H9 (cell line): ENCODE data around the gene LIMA1. TPM values are rescaled to one million over a fixed set of nuclear protein-coding genes. Genes with fewer than 3 reads are reported as not detected.

ENCODE experiments used
- DNase-seq: peaks from one replicate; pipeline ENCODE4 v3.0.0-alpha.2; 2017
- H2AFZ ChIP-seq: one replicate; pipeline ENCODE4 v1.6.1; 2013; ENCODE audit warnings: mild to moderate bottlenecking, low read length, control low read depth, moderate library complexity
- H2AK5ac ChIP-seq: 2 replicates; pipeline ENCODE4 v1.6.1; 2013; ENCODE audit warnings: low read length, control low read depth, mixed read lengths; ENCODE audit not compliant: insufficient read length
- H2BK120ac ChIP-seq: one replicate; pipeline ENCODE4 v1.6.1; 2013; ENCODE audit warnings: low read depth, mild to moderate bottlenecking, low read length, control low read depth, inconsistent platforms; ENCODE audit not compliant: poor library complexity, severe bottlenecking
- H2BK12ac ChIP-seq: 2 replicates; pipeline ENCODE4 v1.6.1; 2013; ENCODE audit warnings: low read length, control low read depth, mixed read lengths, low read depth; ENCODE audit not compliant: insufficient read length
- H2BK15ac ChIP-seq: 2 replicates; pipeline ENCODE4 v1.6.1; 2013; ENCODE audit warnings: low read depth, low read length, control low read depth
- H2BK20ac ChIP-seq: one replicate; pipeline ENCODE4 v1.6.1; 2013; ENCODE audit warnings: low read depth, mild to moderate bottlenecking, low read length, control low read depth, inconsistent platforms; ENCODE audit not compliant: poor library complexity, severe bottlenecking
- H2BK5ac ChIP-seq: 2 replicates; pipeline ENCODE4 v1.6.1; 2013; ENCODE audit warnings: low read length, control low read depth, mixed read lengths; ENCODE audit not compliant: insufficient read length
- H3K14ac ChIP-seq: 2 replicates; pipeline ENCODE4 v1.6.1; 2013; ENCODE audit warnings: low read length, control low read depth; ENCODE audit not compliant: insufficient read depth
- H3K18ac ChIP-seq: 2 replicates; pipeline ENCODE4 v1.6.1; 2013; ENCODE audit warnings: low read depth, mild to moderate bottlenecking, mixed read lengths, low read length, control low read depth; ENCODE audit not compliant: insufficient read length
- H3K23ac ChIP-seq: 2 replicates; pipeline ENCODE4 v1.6.1; 2013; ENCODE audit warnings: low read length, control low read depth, mixed read lengths, low read depth; ENCODE audit not compliant: insufficient read length
- H3K23me2 ChIP-seq: 2 replicates; pipeline ENCODE4 v1.6.1; 2013; ENCODE audit warnings: low read depth, mild to moderate bottlenecking, mixed read lengths, low read length, control low read depth; ENCODE audit not compliant: insufficient read length, poor library complexity, severe bottlenecking
- H3K27ac ChIP-seq: 2 replicates; pipeline ENCODE4 v1.5.1; 2013; ENCODE audit warnings: low read length, control low read depth, mixed read lengths, low read depth; ENCODE audit not compliant: insufficient read length
- H3K27me3 ChIP-seq: 2 replicates; pipeline ENCODE4 v1.6.1; 2013; ENCODE audit warnings: low read length, control low read depth, inconsistent platforms; ENCODE audit not compliant: insufficient read depth
- H3K4ac ChIP-seq: 2 replicates; pipeline ENCODE4 v1.6.1; 2013; ENCODE audit warnings: low read depth, mild to moderate bottlenecking, control low read depth, inconsistent platforms, low read length, moderate library complexity
- H3K4me1 ChIP-seq: 2 replicates; pipeline ENCODE4 v1.6.1; 2013; ENCODE audit warnings: low read length, control low read depth, inconsistent platforms; ENCODE audit not compliant: insufficient read depth
- H3K4me2 ChIP-seq: 2 replicates; pipeline ENCODE4 v1.6.1; 2013; ENCODE audit warnings: low read length, control low read depth, mixed read lengths; ENCODE audit not compliant: insufficient read length, insufficient read depth
- H3K56ac ChIP-seq: 2 replicates; pipeline ENCODE4 v1.6.1; 2013; ENCODE audit warnings: low read depth, mild to moderate bottlenecking, mixed read lengths, low read length, control low read depth; ENCODE audit not compliant: insufficient read length
- H3K79me1 ChIP-seq: 2 replicates; pipeline ENCODE4 v1.6.1; 2013; ENCODE audit warnings: low read depth, mild to moderate bottlenecking, moderate library complexity, low read length, control low read depth, inconsistent platforms; ENCODE audit not compliant: insufficient read depth, poor library complexity, severe bottlenecking
- H3K79me2 ChIP-seq: 2 replicates; pipeline ENCODE4 v1.6.1; 2013; ENCODE audit warnings: low read length, control low read depth, inconsistent platforms; ENCODE audit not compliant: insufficient read depth
- H3K9ac ChIP-seq: 2 replicates; pipeline ENCODE4 v1.6.1; 2013; ENCODE audit warnings: low read length, control low read depth, mixed read lengths; ENCODE audit not compliant: insufficient read length; ENCODE audit errors: extremely low read depth
- H3K9me3 ChIP-seq: one replicate; pipeline ENCODE4 v1.6.1; 2013; ENCODE audit warnings: low read depth, low read length, inconsistent platforms; ENCODE audit not compliant: control insufficient read depth
- H3T11ph ChIP-seq: one replicate; pipeline ENCODE4 v1.6.1; 2013; ENCODE audit warnings: mild to moderate bottlenecking, low read length, control low read depth, inconsistent platforms
- H4K20me1 ChIP-seq: one replicate; pipeline ENCODE4 v1.6.1; 2013; ENCODE audit not compliant: control insufficient read depth, insufficient read length, insufficient read depth
- H4K5ac ChIP-seq: 2 replicates; pipeline ENCODE4 v1.6.1; 2013; ENCODE audit warnings: low read depth, mild to moderate bottlenecking, mixed read lengths, low read length, control low read depth; ENCODE audit not compliant: insufficient read length
- H4K8ac ChIP-seq: replicated peaks from 2 replicates; pipeline ENCODE4 v1.6.1; 2013; ENCODE audit warnings: low read length, control low read depth, mixed read lengths, low read depth; ENCODE audit not compliant: insufficient read length
- H4K91ac ChIP-seq: 2 replicates; pipeline ENCODE4 v1.6.1; 2013; ENCODE audit warnings: low read depth, mild to moderate bottlenecking, moderate library complexity, mixed read lengths, low read length, control low read depth; ENCODE audit not compliant: insufficient read length
- H3K27ac Mint-ChIP-seq, 3 experiments: 2 replicates in 2 of 3; 3 replicates in 1 of 3; pipeline ENCODE4 v1.8.0; 2020 to 2021; ENCODE audit warnings: mixed read lengths in 3 of 3, mild to moderate bottlenecking in 1 of 3, moderate library complexity in 1 of 3
- H3K27me3 Mint-ChIP-seq: 2 replicates; pipeline ENCODE4 v1.8.0; 2021; ENCODE audit warnings: low read depth, mild to moderate bottlenecking, moderate library complexity, mixed read lengths
- H3K36me3 Mint-ChIP-seq, 3 experiments: 2 replicates in 2 of 3; 3 replicates in 1 of 3; pipeline ENCODE4 v1.8.0; 2020 to 2021; ENCODE audit warnings: low read depth in 3 of 3, mixed read lengths in 3 of 3; ENCODE audit not compliant: insufficient read depth in 1 of 3
- H3K4me1 Mint-ChIP-seq, 2 experiments: 2 replicates each; pipeline ENCODE4 v1.8.0; 2020; ENCODE audit warnings: mixed read lengths in 2 of 2
- H3K4me3 Mint-ChIP-seq, 2 experiments: 2 replicates in 1 of 2; 3 replicates in 1 of 2; pipeline ENCODE4 v1.8.0; 2020 to 2021; ENCODE audit warnings: mild to moderate bottlenecking in 2 of 2, mixed read lengths in 2 of 2, moderate library complexity in 1 of 2
- H3K9me3 Mint-ChIP-seq, 2 experiments: 2 replicates in 1 of 2; 3 replicates in 1 of 2; pipeline ENCODE4 v1.8.0; 2020; ENCODE audit warnings: mild to moderate bottlenecking in 2 of 2, mixed read lengths in 2 of 2, moderate library complexity in 1 of 2
- WGBS: extraction: QIAGEN DNeasy Blood & Tissue Kit; methylation state at CpG from one replicate; pipeline ENCODE4 v1.1.7; 2013; ENCODE audit warnings: missing lambda C conversion rate, low lambda C conversion rate, mixed read lengths; ENCODE audit not compliant: insufficient read length; ENCODE audit errors: extremely low coverage; 5-methylcytosine and 5-hydroxymethylcytosine counted together
- total RNA-seq: library from RNA; stranded (reverse); gene quantifications from 2 replicates; pipeline ENCODE4 v1.2.1, GENCODE V29; 2021
- TF ChIP-seq, protein P1 (sequence below): fragments of 200-600 bp; sonication (generic); conservative IDR thresholded peaks from 3 replicates; pipeline ENCODE4 v1.8.0; 2021; ENCODE audit warnings: antibody characterized with exemption, mild to moderate bottlenecking

LIMA1 gene
- total RNA-seq, 1 experiment from 2014 or later: 40.8 TPM

DNA sequence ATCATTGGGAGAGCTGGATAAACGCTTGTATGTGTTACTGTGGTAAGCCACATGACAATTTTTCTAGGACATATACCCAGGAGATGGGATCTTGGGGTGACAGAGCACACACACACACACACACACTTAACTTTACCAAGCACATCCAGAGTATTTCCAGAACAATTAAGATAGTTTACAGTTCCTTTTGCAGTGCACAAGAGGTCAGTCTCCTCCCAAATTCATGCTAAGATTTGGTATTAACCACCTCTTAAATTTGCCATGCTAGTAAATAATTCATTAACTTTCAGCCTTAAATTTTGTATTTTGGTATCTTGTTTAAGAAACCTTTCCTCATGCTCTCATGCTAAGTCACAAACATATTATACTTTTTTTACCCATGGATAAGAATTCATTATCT, 33.9 kb upstream of the LIMA1 start:
- no peak for DNase-seq
- no peaks in the 10 kb centered on the region for H3K9me3 Mint-ChIP-seq
- Histone ChIP-seq H3K9me3 (no peaks in the 10 kb centered on the region), H2BK120ac (no peak overlapping the region), H4K20me1 (no peaks in the 10 kb centered on the region), H3K23me2 (no peaks in the 10 kb centered on the region), H3K9ac (no peak overlapping the region), H3K79me1 (no peaks in the 10 kb centered on the region), H3K4me2 (no peak overlapping the region), H2AK5ac (no peak overlapping the region), H2BK20ac (no peak overlapping the region), H3K56ac (no peak overlapping the region), H3K14ac (no peak overlapping the region), H2BK5ac (no peak overlapping the region), H3K27ac (no peak overlapping the region), H3K4ac (no peak overlapping the region), H3K18ac (no peak overlapping the region), H2AFZ (no peak overlapping the region), H3K79me2 (no peaks in the 10 kb centered on the region), H3K23ac (no peak overlapping the region), H4K5ac (no peak overlapping the region), H3T11ph (no peak overlapping the region), H4K91ac (no peak overlapping the region), H4K8ac (no peak overlapping the region), H3K27me3 (no peaks in the 10 kb centered on the region), H3K4me1 (no peaks in the 10 kb centered on the region), H2BK12ac (no peak overlapping the region), H2BK15ac (no peak overlapping the region)
- WGBS: no CpG with 5 or more reads among the region's 1 CpG
- no peak overlapping the region for H3K4me3 Mint-ChIP-seq
- TF ChIP-seq, protein P1, sequence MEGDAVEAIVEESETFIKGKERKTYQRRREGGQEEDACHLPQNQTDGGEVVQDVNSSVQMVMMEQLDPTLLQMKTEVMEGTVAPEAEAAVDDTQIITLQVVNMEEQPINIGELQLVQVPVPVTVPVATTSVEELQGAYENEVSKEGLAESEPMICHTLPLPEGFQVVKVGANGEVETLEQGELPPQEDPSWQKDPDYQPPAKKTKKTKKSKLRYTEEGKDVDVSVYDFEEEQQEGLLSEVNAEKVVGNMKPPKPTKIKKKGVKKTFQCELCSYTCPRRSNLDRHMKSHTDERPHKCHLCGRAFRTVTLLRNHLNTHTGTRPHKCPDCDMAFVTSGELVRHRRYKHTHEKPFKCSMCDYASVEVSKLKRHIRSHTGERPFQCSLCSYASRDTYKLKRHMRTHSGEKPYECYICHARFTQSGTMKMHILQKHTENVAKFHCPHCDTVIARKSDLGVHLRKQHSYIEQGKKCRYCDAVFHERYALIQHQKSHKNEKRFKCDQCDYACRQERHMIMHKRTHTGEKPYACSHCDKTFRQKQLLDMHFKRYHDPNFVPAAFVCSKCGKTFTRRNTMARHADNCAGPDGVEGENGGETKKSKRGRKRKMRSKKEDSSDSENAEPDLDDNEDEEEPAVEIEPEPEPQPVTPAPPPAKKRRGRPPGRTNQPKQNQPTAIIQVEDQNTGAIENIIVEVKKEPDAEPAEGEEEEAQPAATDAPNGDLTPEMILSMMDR: no peak
- no peaks in the 10 kb centered on the region for H3K36me3 Mint-ChIP-seq
- no peaks in the 10 kb centered on the region for H3K27me3 Mint-ChIP-seq
- no peaks in the 10 kb centered on the region for H3K4me1 Mint-ChIP-seq
- no peak overlapping the region for H3K27ac Mint-ChIP-seq
